RWPE1 (cell line): ENCODE results near the gene FOXP2.
"Not testable (repeated sequence)": the region's sequence is repeated elsewhere in the genome, so short reads cannot be mapped to it uniquely, and the experiment has no call there.

Experiments
- CTCF ChIA-PET: fragments of 350-600 bp; sonication (Branson Sonifier 250); formaldehyde crosslinking; extraction: SDS; loops from one replicate; lab custom pipeline; 2021; lab: Yijun Ruan, JAX
- POLR2A ChIA-PET: fragments of 400-600 bp; formaldehyde crosslinking; extraction: SDS; loops from one replicate; lab custom pipeline; 2020; ENCODE audit warnings: antibody characterized with exemption; ENCODE audit not compliant: low non-redundant PET; lab: Yijun Ruan, JAX
- DNase-seq: peaks from one replicate; pipeline ENCODE4 v3.0.0; 2012; ENCODE audit warnings: low spot score
- H3K27ac ChIP-seq: fragments of 450-650 bp; 2 replicates; pipeline ENCODE4 v1.5.1; 2017
- TF ChIP-seq, protein P1 (sequence below): fragments of 450-650 bp; conservative IDR thresholded peaks from 2 replicates; pipeline ENCODE4 v1.5.1; 2017; ENCODE audit warnings: low read depth, mild to moderate bottlenecking

The FOXP2 gene

DNA sequence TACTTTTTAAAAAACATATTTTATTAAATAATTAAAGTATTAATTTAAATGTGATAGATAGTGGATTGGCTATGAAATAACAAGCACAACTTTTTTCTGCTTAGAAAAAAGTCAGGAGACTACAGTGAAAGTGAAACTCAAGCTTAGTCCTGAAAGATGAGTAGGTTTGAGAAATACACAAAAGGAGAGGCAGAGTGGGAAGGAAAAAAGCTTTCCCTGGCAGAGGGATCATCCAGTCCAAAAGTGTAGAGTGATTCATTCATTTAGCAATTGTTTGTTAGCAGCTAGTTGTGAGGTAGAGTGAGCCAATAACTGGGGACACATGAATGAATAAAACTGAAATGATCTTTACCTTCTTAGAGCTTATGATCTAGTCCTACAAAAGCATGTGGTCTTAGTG, 93.5 kb downstream of the FOXP2 start:
- no peak for DNase-seq
- CTCF ChIA-PET = interaction anchor here (0.5 kb wide), 1 partner anchor 373 kb away, joined by 3 read pairs; no protein-coding TSS in a partner anchor
- TF ChIP-seq, protein P1, sequence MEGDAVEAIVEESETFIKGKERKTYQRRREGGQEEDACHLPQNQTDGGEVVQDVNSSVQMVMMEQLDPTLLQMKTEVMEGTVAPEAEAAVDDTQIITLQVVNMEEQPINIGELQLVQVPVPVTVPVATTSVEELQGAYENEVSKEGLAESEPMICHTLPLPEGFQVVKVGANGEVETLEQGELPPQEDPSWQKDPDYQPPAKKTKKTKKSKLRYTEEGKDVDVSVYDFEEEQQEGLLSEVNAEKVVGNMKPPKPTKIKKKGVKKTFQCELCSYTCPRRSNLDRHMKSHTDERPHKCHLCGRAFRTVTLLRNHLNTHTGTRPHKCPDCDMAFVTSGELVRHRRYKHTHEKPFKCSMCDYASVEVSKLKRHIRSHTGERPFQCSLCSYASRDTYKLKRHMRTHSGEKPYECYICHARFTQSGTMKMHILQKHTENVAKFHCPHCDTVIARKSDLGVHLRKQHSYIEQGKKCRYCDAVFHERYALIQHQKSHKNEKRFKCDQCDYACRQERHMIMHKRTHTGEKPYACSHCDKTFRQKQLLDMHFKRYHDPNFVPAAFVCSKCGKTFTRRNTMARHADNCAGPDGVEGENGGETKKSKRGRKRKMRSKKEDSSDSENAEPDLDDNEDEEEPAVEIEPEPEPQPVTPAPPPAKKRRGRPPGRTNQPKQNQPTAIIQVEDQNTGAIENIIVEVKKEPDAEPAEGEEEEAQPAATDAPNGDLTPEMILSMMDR = no peak
- POLR2A ChIA-PET = no interaction called here
- H3K27ac ChIP-seq = no peak overlapping the region

DNA sequence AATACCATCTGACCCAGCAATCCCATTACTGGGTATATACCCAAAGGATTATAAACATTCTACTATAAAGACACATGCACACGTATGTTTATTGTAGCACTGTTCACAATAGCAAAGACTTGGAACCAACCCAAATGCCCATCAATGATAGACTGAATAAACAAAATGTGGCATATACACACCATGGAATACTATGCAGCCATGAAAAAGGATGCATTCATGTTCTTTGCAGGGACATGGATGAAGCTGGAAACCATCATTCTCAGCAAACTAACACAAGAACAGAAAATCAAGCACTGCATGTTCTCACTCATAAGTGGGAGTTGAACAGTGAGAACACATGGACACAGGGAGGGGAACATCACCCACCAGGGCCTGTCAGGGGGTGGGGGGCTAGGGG, 96.2 kb downstream of the FOXP2 start:
- POLR2A ChIA-PET, CTCF ChIA-PET, H3K27ac ChIP-seq, DNase-seq: not testable (repeated sequence)

DNA sequence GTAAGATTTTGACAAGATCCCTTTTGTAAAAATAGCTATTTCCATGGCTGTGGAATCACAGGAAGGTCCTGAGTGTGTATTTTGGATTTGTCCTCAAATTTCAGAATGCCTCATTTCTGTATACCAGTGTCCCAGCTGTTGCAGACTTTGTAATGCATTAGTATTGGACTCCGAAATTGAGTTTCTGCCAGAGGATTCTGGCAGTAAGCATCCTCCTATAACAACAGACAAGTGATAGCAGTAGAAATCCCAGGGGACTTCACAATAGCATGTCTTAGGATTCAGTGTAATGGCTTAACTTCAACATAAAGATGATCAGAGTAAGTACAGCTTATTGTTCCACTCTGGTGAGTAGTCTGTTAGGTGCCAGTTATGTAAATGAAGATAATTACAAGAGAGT, 104.6 kb downstream of the FOXP2 start:
- ChIA-PET POLR2A (no interaction called here), CTCF (interaction anchor here (0.6 to 0.8 kb wide), 2 partner anchors 86 to 365 kb away, joined by 3 to 5 read pairs; no protein-coding TSS in a partner anchor)
- H3K27ac ChIP-seq = no peak overlapping the region
- TF ChIP-seq, protein P1 = no peak
- DNase-seq = no peak

DNA sequence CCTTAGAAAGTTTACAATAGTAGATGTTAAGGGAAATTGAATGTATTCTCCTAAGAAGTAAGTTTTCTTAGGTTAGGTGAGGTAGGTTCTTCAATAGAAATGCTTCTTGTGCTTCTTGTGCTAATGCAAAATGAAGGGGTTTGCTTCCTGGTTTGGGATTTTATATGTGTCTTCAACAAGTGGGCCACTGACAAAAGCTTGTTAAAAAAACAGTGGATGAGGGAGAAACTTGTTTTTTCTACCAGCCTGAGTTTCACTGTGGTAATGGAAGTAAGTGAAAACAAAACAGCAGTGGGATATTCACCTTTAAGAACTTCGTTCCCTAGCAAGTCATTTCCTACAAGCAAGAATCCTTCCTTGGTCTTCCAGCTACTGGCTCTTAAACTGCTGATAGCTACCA, 107.5 kb downstream of the FOXP2 start:
- ChIA-PET CTCF (no interaction called here), POLR2A (no interaction called here)
- no peak for DNase-seq
- TF ChIP-seq, protein P1 = no peak
- H3K27ac ChIP-seq = no peak overlapping the region

DNA sequence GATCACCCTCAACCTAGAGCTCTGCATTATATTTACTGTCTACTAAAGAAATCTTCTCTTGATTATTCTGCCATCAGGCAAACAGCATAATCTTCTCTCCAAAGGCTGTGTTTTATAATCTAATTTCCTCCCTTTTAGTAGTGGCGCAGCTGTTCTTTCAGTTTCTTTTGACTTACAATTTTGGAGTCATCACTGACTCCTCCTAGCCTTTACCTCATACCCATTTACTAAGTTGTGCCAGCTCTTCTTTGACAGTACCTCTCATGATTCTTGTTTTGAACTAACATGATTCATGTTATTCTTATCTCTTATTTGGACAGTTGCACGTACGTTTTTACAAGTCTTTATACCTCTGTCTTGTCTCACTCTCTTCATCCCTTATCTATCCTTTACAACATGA, 113.0 kb downstream of the FOXP2 start:
- CTCF ChIA-PET = no interaction called here
- POLR2A ChIA-PET = no interaction called here
- TF ChIP-seq, protein P1 = no peak
- DNase-seq = no peak
- H3K27ac ChIP-seq = no peak overlapping the region

DNA sequence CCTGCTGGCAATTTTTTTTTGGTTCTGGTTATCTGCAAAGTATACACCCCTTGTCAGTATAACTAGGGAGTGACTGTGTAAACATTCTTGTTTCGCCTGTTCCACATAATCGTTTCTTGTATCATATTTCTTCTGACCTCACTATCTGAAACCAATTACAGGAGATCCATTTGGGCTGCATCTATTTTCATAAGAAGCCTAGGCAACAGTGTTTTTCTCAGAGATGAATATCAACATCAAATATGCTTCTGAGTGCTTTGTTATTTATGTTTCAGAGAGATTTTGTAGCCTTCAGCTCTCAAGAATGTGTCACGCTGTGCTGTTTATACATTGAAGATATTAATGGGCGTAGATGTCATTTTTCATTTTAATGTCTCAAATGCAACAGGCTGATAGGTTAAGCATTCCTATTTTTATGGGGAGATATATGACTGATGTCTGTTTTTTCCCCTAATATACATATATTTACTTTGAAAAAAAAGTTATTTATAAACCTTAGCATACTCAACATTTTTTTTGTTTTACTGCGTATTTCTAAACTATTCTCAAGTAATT, 115.5 kb downstream of the FOXP2 start:
- ChIA-PET CTCF (no interaction called here), POLR2A (no interaction called here)
- TF ChIP-seq, protein P1 = no peak
- DNase-seq = no peak
- no peak overlapping the region for H3K27ac ChIP-seq

DNA sequence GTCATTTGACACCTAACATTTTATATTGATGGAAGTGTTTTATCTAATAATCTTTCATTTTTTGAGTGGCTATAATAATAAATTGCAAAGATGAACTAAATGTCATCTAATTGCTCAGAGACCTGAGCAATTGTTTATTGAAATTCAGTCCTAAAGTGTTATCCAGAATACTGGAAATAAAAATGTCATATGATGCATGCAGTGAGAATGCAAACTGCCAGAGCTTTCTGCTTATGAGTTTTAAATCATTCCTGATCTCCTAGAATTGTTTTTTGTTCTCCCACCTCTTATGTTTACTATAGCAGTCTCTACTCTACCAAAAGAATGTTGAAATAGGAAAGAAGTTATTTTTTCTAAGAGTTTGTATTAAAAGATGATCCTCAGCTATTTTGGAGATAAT, 116.7 kb downstream of the FOXP2 start:
- DNase-seq = no peak
- ChIA-PET POLR2A (no interaction called here), CTCF (no interaction called here)
- TF ChIP-seq, protein P1 = no peak
- no peak overlapping the region for H3K27ac ChIP-seq
